ENCODE results near the gene CA12.

The CA12 gene

GRCh38 chr15:63306492-63307073 is 75.1 kb downstream of the CA12 start:
- DNase-seq (ENCODE audit: low spot score), result no peak

DNA sequence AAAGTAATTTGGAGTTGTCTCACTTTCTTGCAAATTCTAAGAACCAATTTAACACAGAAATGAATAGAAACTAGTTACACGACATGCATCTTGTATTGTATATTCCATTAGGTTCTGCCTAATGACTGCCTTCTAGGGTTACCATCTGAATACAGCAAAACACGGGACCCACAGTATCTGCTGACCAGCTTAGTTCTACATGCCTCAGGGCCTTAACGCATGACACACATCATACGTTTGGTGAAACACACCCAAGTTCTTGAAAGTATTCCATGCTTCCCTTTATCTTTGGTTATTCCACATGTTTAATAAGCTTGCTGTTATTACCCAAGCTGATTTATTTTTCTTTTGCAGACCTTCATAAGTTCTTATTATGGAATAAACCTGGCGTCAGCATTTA is 76.4 kb downstream of the CA12 start:
- no peak for DNase-seq (ENCODE audit: low spot score)

GRCh38 chr15:63301088-63301487 is 80.6 kb downstream of the CA12 start:
- DNase-seq (ENCODE audit: low spot score), result no peak

GRCh38 chr15:63299943-63300575 is 81.6 kb downstream of the CA12 start:
- DNase-seq (ENCODE audit: low spot score), result no peak

GRCh38 chr15:63296195-63296594 is 85.5 kb downstream of the CA12 start:
- DNase-seq (ENCODE audit: low spot score), result no peak

DNA sequence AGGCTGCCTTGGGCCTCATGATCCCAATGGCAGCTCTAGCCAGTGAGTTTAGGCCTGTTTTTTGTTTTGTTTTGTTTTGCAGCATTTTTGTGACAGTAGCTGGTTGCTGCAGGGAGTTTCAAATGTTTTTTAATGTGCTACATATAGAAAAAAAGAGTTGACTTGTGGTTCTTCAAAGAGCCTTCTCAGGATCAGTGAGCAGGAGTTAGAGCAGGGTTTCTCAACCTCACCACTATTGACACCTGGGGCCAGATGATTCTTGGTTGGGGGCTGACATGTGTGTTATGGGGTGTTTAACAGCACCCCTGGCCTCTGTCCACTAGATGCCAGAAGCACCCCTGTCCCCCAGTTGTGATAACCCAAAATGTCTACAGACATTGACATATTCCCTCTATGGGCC is 86.3 kb downstream of the CA12 start:
- DNase-seq (ENCODE audit: low spot score), result no peak

DNA sequence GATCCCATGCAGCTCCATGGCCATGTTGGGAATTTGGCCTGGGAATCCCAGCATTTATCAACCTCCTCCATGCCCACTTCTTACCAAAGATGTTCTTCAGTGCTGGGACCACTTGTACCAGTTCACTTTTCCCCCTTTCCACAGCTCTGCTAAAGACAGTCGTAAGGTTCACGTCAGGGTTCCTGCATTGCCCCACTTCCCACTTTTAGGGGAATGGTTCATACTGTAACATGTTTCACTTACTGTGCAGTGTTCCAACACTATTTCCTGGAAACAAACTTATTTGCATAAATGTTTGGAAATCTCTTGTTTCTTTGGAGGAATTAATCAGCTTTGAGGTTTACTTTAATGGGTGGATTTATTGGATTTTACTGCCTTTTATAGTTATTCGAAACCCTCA is 87.3 kb downstream of the CA12 start:
- DNase-seq (ENCODE audit: low spot score), result no peak

GRCh38 chr15:63292771-63293170 is 88.9 kb downstream of the CA12 start:
- no peak for DNase-seq (ENCODE audit: low spot score)

DNA sequence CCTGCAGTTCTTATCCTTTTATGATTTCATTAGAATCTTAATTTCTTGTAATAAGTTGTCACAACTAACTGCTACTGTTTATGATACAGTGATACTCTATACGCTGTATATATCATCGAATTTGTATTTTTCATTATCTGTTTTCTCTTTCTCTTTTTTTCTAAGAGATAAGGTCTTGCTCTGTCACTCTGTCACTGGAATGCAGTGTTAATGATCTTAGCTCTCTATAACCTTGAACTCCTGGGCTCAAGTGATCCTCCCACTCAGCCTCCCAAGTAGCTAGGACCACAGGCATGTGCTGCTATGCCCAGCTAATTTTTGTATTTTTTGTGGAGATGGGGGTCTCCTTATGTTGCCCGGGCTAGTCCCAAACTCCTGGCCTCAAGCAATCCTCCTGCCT is 89.4 kb downstream of the CA12 start:
- no peak for DNase-seq (ENCODE audit: low spot score)

DNA sequence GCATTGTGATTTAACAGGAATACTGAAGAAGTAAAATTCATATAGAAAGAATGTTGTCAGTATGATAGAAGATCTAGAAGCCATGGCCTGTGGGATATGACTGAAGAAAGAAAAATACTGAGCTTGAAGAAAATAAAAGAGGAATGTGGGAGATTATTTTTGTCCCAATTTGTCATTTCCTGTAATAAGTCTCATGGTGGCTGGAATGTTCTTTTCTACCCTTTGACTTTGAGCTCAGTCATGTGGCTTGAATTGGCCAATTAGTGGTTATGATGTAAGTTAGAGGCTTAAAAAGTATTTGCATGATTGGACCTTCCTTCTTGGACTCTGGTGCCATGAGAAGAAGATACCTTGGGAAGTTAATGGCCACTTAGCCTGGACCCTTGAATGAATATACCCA is 90.1 kb downstream of the CA12 start:
- DNase-seq (ENCODE audit: low spot score), result no peak

DNA sequence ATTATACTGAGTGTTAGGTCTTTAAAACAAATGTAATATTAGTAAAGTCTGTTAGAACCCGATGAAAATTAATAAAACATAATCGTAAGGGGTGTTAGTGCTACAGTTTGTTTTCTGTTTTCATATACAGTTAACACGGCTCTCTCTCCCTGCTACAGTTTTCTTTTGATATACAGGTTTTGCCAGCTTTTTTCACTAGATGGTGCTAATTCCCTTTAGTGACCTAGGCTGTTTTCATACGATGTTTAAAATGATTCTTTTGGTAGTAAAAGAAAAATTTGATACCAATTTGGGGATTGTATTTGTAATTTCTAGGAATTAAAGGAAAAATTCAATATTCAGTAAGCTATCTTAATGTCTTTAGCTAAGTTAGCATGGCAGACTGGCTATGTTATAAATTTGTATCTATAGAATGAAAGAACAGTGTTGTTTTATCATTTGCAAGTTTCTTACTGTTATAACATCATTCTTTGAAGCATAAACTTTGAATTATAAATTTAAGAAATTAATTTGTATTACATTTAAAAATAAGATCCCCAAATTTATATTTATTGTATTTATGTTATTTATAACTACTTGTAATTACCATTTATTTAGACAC is 92.8 kb downstream of the CA12 start:
- peak; percentile 67 for DNase-seq (ENCODE audit: low spot score)

- DNase-seq (ENCODE audit: low spot score), result no peak
Observed at GRCh38 chr15:63288342-63288741, 93.3 kb downstream of the CA12 start.

DNA sequence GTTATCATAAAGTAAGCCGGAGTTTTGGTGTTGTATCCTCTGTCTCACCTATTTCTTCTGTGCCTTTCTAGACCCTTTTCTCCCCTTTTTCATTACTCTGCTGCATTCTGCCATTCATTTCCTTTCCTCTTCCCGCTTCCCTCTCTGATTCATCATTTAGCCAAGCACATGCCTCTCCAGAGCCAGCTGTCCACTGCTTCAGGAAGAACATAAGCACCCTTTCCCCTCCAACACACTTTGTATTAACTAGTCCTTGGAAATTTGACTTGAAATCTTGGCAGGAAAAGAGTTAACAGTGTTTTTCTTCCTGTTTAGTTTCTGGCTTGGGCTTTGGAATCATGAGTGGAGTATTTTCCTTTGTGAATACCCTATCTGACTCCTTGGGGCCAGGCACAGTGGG is 94.5 kb downstream of the CA12 start:
- no peak for DNase-seq (ENCODE audit: low spot score)

- DNase-seq (ENCODE audit: low spot score), result no peak
Observed at GRCh38 chr15:63284335-63284734, 97.3 kb downstream of the CA12 start.

GRCh38 chr15:63283126-63283525 is 98.5 kb downstream of the CA12 start:
- no peak for DNase-seq (ENCODE audit: low spot score)

DNA sequence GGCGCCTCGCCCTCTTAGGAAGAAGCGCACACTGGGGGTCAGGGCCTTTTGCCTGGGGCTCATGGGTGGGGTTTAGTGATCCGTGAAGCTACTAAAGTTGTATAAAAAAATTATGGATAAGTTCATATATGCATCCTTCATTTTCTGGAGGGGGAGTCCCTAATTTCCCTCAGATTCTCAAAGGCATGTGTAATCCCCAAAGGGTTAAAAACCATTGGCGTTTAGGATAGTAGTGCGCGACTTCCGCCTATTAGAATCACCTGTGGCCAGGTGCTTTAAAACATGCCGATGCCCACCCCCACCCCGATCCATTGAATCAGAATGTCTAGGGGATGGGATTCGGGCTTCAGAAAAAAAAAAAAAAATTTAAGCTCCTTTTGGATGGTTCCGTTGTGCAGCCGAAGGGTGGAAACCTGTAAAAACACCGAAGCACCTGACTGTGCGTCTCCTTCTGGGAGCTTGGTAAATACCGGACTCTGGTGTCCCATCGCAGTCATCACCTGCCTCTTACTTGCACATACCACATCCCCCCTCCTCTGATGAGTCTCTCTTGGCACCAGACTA is 103.7 kb downstream of the CA12 start:
- DNase-seq (ENCODE audit: low spot score), result no peak

GRCh38 chr15:63277038-63277892 is 104.4 kb downstream of the CA12 start, which contains the start of gene APH1B:
Gene APH1B (plus strand): TSS chr15:63277605. CDS start chr15:63277624, 19 bp downstream.
- DNase-seq (ENCODE audit: low spot score), result peak; percentile 76

- peak; percentile 10 for DNase-seq (ENCODE audit: low spot score)
Observed at GRCh38 chr15:63276342-63277037, 105.2 kb downstream of the CA12 start.

DNA sequence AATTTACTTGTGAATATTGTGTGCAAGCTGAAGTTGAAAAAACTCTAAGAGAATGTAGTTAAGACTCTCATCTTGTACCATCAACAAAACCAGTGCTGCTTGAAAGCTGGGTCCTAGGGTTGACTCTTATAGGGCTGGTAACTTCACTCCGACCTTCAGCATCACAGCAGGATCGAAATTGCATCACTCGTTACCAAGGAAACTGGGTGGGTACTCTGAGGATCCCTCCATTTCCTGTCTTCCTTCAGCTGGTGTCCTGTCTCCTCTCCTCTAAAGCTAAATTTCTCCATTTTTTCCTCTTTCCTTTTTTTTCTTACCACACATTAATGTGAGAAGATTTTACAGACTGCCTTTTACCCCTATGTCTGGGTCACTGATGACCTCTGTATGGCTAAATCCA is 107.2 kb downstream of the CA12 start:
- DNase-seq (ENCODE audit: low spot score), result no peak

Measured in LoVo (cell line).